HUES6 (cell line): ENCODE measurements around the gene MYO3A.

Experiments
- H3K27ac ChIP-seq: 2 replicates; pipeline ENCODE4 v1.7.0; 2013; ENCODE audit warnings: low read depth, mild to moderate bottlenecking, low read length, inconsistent platforms
- H3K27me3 ChIP-seq: 2 replicates; pipeline ENCODE4 v1.6.1; 2013; ENCODE audit warnings: low read length; ENCODE audit not compliant: control insufficient read depth, insufficient read depth
- H3K36me3 ChIP-seq: 2 replicates; pipeline ENCODE4 v1.6.1; 2013; ENCODE audit warnings: low read length; ENCODE audit not compliant: control insufficient read depth, insufficient read depth
- H3K4me1 ChIP-seq: 2 replicates; pipeline ENCODE4 v1.6.1; 2013; ENCODE audit warnings: low read length; ENCODE audit not compliant: control insufficient read depth, insufficient read depth
- H3K4me3 ChIP-seq: 2 replicates; pipeline ENCODE4 v1.5.1; 2013; ENCODE audit warnings: low read depth, low read length
- H3K9ac ChIP-seq: one replicate; pipeline ENCODE4 v1.6.1; 2013; ENCODE audit warnings: mild to moderate bottlenecking, low read length
- H3K9me3 ChIP-seq: 2 replicates; pipeline ENCODE4 v1.6.1; 2013; ENCODE audit warnings: low read depth, low read length; ENCODE audit not compliant: control insufficient read depth, insufficient read depth

The MYO3A gene

DNA sequence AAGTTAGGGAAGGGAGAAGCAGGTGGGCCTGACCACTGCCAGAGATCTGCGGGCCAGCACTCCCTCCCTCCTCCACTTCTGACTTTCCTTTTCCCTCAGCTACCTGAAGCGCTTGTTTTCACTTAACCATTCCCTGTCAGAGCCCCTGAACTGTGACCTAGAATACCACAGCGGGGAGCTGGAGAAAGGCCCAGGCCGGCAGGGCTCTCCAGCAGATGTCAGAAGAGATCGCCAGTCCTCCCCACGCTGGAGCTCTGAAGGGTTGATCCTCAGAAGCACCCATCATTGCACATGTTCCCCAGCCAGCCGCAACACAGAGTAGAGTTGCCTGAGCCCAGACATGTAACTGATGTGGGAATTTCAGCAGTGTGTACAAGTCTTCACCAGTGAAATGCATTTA, 238.1 kb downstream of the MYO3A start:
- H3K4me3 ChIP-seq = no peak overlapping the region
- no peaks in the 10 kb centered on the region for H3K27me3 ChIP-seq
- no peaks in the 10 kb centered on the region for H3K36me3 ChIP-seq
- no peak overlapping the region for H3K27ac ChIP-seq
- H3K4me1 ChIP-seq = peaks cover 26% of the 10 kb centered on the region
- H3K9ac ChIP-seq = no peak overlapping the region
- H3K9me3 ChIP-seq = no peaks in the 10 kb centered on the region

DNA sequence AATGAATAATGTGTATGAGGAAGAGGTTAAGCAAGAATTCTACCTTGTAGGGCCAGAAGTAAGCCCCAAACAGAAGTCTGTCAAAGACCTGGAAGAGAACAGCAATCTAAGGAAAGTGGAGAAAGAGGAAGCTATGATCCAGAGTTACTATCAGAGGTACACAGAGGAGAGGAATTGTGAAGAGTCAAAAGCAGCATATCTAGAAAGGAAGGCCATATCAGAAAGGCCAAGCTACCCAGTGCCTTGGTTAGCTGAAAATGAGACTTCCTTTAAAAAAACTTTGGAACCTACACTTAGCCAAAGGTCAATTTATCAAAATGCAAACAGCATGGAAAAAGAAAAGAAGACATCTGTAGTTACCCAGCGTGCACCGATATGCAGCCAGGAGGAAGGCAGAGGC, 239.8 kb downstream of the MYO3A start:
- H3K9me3 ChIP-seq = no peaks in the 10 kb centered on the region
- no peak overlapping the region for H3K27ac ChIP-seq
- no peak overlapping the region for H3K4me3 ChIP-seq
- H3K4me1 ChIP-seq = peaks cover 26% of the 10 kb centered on the region
- no peaks in the 10 kb centered on the region for H3K36me3 ChIP-seq
- no peaks in the 10 kb centered on the region for H3K27me3 ChIP-seq
- no peak overlapping the region for H3K9ac ChIP-seq

DNA sequence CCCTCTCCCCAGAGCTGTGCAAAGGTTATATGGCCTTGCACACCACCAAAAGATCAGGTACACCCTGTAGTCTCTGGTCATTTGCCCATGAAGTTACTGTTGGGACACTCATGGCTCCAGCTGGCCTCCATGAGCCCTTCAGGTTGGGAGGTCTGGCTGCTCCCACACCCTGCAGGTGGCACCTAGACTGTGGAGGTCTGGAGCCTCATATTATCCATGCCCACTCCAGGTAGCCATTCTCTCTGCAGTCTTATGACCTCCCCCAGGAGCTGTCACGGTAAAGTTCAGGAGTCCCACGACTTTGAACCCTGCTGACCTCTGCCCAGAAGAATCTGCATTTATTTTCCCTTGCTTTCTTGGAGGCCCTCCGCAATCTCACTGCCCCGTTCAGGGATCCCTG, 243.3 kb downstream of the MYO3A start:
- H3K4me1 ChIP-seq = peaks cover under 1% of the 10 kb centered on the region; the same call in 1 of the 2 replicates
- H3K4me3 ChIP-seq = no peak overlapping the region
- H3K27ac ChIP-seq = no peak overlapping the region
- no peaks in the 10 kb centered on the region for H3K27me3 ChIP-seq
- no peak overlapping the region for H3K9ac ChIP-seq
- no peaks in the 10 kb centered on the region for H3K9me3 ChIP-seq
- no peaks in the 10 kb centered on the region for H3K36me3 ChIP-seq

DNA sequence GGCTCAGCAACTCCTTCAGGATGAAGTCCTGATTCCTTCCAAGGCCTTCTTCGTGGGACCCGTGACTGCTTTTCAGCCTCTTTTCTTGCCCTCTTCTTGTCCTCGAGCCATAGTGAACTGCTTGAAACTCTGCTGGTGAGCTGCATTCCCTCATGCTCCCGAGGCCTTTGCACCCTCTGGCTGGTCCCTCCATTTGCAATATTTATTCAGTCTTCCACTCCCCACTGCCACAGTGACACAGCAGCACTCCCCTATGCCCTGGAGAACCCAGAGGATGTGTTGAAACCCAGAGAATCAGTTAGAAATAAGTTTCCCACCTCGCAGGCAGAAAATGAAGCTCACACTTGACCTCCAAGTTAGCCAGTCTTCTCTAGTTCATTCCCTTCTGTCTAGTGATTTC, 260.2 kb downstream of the MYO3A start:
- Histone ChIP-seq H3K4me3 (no peak overlapping the region), H3K9ac (no peak overlapping the region), H3K27me3 (no peaks in the 10 kb centered on the region), H3K9me3 (no peaks in the 10 kb centered on the region), H3K27ac (no peak overlapping the region), H3K4me1 (no peaks in the 10 kb centered on the region), H3K36me3 (no peaks in the 10 kb centered on the region)

DNA sequence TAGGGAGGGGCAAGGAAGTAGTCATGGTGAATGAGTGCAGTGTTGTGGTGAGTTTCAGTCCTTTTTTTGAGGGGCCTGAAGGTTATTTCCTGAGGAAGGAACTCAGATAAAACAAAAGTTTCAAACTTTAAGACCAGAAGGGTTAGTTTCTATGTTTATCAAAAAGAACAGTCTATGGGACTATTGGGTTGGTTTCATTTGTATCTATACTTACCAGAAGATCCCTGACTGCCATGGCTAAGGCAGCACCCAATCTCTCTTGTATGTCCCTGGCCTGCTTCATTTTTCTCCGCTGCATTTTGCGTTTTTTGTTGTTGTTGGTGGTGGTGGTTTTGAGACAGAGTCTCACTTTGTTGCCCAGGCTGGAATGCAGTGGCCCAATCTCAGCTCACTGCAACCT, 263.2 kb downstream of the MYO3A start:
- Histone ChIP-seq H3K27me3 (no peaks in the 10 kb centered on the region), H3K4me1 (peaks cover 10% of the 10 kb centered on the region), H3K9me3 (no peaks in the 10 kb centered on the region), H3K4me3 (no peak overlapping the region), H3K27ac (no peak overlapping the region), H3K36me3 (no peaks in the 10 kb centered on the region), H3K9ac (no peak overlapping the region)

DNA sequence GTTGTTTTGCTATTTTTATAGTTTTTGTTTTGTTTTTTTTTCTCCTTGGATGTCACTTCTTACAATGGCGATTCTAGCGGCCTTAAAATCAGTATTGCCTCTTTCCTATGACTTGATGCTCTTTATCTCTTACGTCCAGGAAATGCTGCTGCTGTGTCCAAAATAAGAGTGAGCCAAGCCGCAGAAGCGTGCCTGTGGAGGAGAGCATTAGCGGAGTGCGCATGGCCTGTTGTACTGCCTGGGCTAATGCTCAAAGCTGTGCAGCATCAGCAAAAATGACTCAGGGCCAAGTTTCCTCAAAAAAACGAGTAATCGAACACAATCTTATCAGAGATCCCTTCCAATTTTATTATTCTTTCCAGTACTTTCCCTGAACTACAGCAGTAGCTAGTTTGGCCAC, 264.1 kb downstream of the MYO3A start:
- no peak overlapping the region for H3K4me3 ChIP-seq
- H3K9me3 ChIP-seq = no peaks in the 10 kb centered on the region
- no peak overlapping the region for H3K9ac ChIP-seq
- H3K27ac ChIP-seq = no peak overlapping the region
- H3K4me1 ChIP-seq = peaks cover 10% of the 10 kb centered on the region
- no peaks in the 10 kb centered on the region for H3K27me3 ChIP-seq
- H3K36me3 ChIP-seq = no peaks in the 10 kb centered on the region

DNA sequence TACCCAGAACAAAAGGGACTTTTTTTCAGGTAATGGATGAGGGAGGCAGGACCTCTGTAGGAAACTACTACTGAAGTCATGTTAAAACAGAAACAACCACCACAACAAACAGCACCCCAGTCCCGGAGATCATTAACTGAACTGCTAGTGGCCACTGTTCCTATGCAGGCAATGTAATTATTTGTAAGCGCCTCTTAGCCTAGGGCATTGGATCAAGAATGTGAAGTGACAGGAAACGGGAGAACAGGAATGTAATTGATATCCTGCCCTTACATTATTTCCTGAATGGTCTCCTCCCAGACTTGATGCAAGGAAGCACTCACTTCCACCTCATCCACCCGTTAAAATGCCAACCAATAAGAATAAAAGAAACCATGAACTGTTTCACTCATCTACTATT, 265.8 kb downstream of the MYO3A start:
- H3K9me3 ChIP-seq = no peaks in the 10 kb centered on the region
- H3K36me3 ChIP-seq = no peaks in the 10 kb centered on the region
- H3K27me3 ChIP-seq = no peaks in the 10 kb centered on the region
- H3K9ac ChIP-seq = no peak overlapping the region
- peaks cover 10% of the 10 kb centered on the region for H3K4me1 ChIP-seq
- no peak overlapping the region for H3K27ac ChIP-seq
- no peak overlapping the region for H3K4me3 ChIP-seq

DNA sequence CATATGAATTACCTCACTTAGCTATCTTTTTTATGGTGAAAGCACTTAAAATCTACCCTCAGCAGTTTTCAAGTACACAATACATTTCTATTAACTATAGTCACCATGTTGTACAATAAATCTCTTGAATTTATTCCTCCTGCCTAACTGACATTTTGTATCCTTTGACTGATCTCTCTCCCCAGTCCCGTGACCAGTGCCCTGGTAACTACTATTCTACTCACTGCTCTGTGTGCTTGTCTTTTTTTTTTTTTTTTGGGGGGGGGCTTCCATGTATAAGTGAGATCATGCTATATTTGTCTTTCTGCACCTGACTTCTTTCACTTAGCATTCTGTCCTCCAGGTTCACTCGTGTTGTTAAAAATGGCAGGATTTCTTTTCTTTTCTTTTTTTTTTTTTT, 271.2 kb downstream of the MYO3A start:
- Histone ChIP-seq H3K4me1 (peaks cover 2% of the 10 kb centered on the region), H3K27ac (no peak overlapping the region), H3K9me3 (no peaks in the 10 kb centered on the region), H3K36me3 (no peaks in the 10 kb centered on the region), H3K27me3 (peaks cover 22% of the 10 kb centered on the region), H3K9ac (no peak overlapping the region), H3K4me3 (no peak overlapping the region)

DNA sequence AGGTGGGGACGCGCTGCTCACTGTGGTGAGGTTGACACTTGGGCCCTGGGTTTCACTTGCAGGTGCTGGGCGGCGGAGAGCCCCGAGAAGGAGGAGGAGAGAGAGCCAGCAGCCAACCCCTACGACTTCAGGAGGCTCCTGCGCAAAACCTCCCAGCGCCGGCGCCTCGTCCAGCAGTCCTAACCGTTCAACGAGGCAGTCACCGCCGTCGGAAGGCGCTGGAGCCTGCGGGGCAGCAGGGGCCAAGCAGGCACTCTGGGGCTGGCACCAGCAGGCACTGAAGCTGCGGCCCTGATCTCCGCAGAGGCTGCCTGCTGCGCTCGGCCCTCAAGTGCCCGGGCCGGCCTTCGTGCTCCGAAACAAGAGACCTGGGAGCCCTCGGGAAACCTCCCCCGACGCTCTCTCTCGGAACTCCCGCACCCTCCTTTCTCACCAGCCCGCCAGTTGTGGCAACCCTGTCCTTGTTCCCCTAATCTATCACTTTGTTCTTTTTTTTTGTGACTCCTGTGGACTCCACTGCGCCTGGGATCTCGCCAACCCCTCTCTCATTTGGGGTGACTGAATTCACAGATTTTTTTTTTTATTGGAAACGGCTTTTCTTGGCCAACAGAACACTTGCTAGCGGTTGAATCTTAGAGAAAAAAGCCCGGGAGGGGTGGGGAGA, 277.9 kb downstream of the MYO3A start:
- Histone ChIP-seq H3K9ac (peak overlapping the region; percentile 29), H3K4me1 (peaks cover 33% of the 10 kb centered on the region), H3K9me3 (no peaks in the 10 kb centered on the region), H3K27ac (no peak overlapping the region), H3K36me3 (no peaks in the 10 kb centered on the region), H3K4me3 (peak overlapping the region; percentile 14; the same call in 1 of the 2 replicates), H3K27me3 (peaks cover 89% of the 10 kb centered on the region)

DNA sequence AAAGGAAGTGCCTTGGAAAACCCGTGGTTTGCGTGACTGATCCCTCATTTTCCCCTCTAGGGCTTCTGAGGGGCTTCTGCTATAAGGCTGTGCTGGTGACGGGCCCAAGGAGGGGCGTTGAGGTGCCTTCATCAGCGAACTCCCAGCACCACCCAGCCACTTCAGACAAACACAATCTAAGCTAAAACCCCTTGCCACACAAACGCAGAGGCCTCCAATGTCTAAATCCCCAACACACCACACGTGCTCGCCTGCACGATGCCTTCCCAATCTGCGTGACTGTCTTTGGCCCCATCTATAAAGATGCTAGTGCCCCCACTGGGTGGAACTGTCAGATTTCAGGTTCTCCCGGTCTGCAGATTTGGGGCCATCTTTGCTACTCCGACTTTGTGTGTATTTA, 278.5 kb downstream of the MYO3A start:
- Histone ChIP-seq H3K4me3 (no peak overlapping the region), H3K27me3 (peaks cover 95% of the 10 kb centered on the region)

DNA sequence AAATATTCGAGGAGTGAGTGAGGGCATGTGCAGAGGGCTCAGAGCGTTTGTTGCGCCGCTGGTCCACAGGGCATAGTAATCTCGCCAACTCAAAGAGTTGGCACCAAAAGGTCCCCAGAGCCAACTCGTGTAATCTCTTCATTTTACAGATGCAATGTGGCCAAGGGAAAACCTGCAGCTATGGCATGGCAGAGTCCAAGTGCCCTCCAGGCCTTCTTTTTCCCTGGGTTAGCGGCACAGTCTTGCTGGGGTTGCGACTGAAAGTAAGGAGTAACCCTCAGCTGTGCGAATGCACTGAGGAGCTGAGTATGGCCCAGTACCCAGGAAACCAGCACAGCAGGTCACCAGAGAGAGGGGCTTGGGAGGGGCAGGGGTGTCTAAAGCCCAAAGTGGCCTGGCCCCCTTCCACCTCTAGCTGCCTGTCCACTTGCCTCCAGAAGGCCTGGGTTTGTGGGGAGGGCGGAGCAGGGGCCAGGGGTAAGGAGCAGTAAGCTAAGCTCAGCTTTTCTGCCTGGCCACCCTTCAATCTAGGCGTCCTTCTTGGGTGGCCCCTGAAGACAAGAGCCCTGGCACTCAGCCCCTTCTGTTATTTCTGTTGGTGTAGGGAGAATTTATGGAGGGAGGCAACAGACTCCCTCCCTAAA, 279.2 kb downstream of the MYO3A start:
- Histone ChIP-seq H3K27ac (peak overlapping the region; percentile 64; the same call in 1 of the 2 replicates), H3K27me3 (peaks cover 99% of the 10 kb centered on the region), H3K4me3 (peak overlapping the region; percentile 45), H3K36me3 (no peaks in the 10 kb centered on the region), H3K4me1 (peaks cover 41% of the 10 kb centered on the region), H3K9me3 (no peaks in the 10 kb centered on the region), H3K9ac (peak overlapping the region; percentile 52)

More for the DNA sequence above, 278.5 kb downstream of the MYO3A start:
- H3K9ac ChIP-seq = no peak overlapping the region
- no peaks in the 10 kb centered on the region for H3K36me3 ChIP-seq
- no peak overlapping the region for H3K27ac ChIP-seq
- no peaks in the 10 kb centered on the region for H3K9me3 ChIP-seq
- H3K4me1 ChIP-seq = peaks cover 39% of the 10 kb centered on the region
